ENCODE measurements around the gene ZNF813. TPM values are rescaled to one million over a fixed set of nuclear protein-coding genes. Genes with fewer than 3 reads are reported as not detected.
"Not testable (repeated sequence)": the region's sequence is repeated elsewhere in the genome, so short reads cannot be mapped to it uniquely, and the experiment has no call there.

ZNF813 gene
- total and polyA plus RNA-seq, 2 donors (not counting 1 experiment from before 2014, with no cell fraction given), result 1.2 to 10.8 TPM

DNA sequence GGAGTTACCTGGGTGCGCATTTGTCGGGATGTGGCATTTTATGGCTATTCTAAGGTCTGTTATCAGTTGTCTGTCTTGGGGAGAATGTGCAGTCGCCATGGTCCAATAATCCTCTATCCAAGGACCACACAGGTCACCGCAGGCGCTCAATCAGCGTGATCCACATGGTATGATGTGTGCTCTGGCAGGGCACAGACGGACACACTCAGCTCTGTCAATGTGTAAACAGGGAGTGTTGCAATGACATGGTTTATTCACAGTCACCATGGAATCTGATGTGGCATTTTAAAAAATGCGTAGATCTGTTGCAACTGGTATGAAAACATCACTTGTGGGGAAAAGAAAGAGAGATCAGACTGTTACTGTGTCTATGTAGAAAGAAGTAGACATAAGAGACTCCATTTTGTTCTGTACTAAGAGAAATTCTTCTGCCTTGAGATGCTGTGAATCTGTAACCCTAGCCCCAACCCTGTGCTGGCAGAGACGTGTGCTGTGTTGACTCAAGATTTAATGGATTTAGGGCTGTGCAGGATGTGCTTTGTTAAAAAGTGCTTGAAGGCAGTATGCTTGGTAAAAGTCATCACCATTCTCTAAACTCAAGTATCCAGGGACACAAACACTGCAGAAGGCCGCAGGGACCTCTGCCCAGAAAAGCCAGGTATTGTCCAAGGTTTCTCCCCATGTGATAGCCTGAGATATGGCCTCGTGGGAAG is 29.9 kb downstream of the ZNF813 start:
- POLR2A ChIA-PET; ATAC-seq (ENCODE audit: low read depth); CTCF ChIA-PET; H3K4me3 ChIP-seq (ENCODE audit: control extremely low read depth in 1 of 5, extremely low read depth in 1 of 5, insufficient read depth in 1 of 5, low read depth in 2 of 5, low read length in 4 of 5); H2AFZ ChIP-seq (ENCODE audit: insufficient read depth, low read depth, low read length, poor library complexity, severe bottlenecking); H3K79me2 ChIP-seq (ENCODE audit: control insufficient read depth, insufficient read depth, low read length); H3K27me3 Mint-ChIP-seq; H3K27ac ChIP-seq (ENCODE audit: low read length in 2 of 2); H3K27me3 ChIP-seq (replicated peaks in 1 of 4; ENCODE audit: control extremely low read depth in 1 of 4, control insufficient read depth in 3 of 4, insufficient read depth in 4 of 4, low read length in 3 of 4); H3K36me3 ChIP-seq (replicated peaks in 1 of 2; ENCODE audit: control extremely low read depth in 1 of 2, control insufficient read depth in 1 of 2, extremely low read depth in 1 of 2, insufficient read depth in 2 of 2, low read length in 1 of 2); H3K27ac Mint-ChIP-seq; H3K4me1 Mint-ChIP-seq; H3K4me2 ChIP-seq (replicated peaks; ENCODE audit: low read depth, low read length, poor library complexity, severe bottlenecking); H3K4me1 ChIP-seq (ENCODE audit: control insufficient read depth in 2 of 2, insufficient read depth in 2 of 2, low read length in 2 of 2); H3K4me3 Mint-ChIP-seq; intact Hi-C loops (cut with micrococcal nuclease); H4K20me1 ChIP-seq (ENCODE audit: control insufficient read depth, insufficient read depth, low read length, poor library complexity, severe bottlenecking); DNase-seq; H3K9ac ChIP-seq (ENCODE audit: low read length): not testable (repeated sequence)
- WGBS (ENCODE audit: insufficient coverage), result 75% methylated on average over 4 of the region's 11 CpGs
- H3K9me3 Mint-ChIP-seq (ENCODE audit: insufficient read depth), result peaks cover 28% of the 10 kb centered on the region
- peaks cover 2 to 61% (median 36%) of the 10 kb centered on the region in 3 donors for H3K9me3 ChIP-seq (ENCODE audit: control extremely low read depth in 1 of 3, control insufficient read depth in 2 of 3, insufficient read depth in 1 of 3, low read length in 2 of 3)

DNA sequence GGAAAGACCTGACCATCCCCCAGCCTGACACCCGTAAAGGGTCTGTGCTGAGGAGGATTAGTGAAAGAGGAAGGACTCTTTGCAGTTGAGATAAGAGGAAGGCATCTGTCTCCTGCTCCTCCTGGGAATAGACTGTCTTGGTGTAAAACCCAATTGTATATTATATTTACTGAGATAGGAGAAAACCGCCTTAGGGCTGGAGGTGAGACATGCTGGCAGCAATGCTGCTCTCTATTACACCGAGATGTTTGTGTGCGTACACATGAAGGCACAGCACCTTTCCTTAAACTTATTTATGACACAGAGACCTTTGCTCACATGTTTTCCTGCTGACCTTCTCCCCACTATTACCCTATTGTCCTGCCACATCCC is 30.5 kb downstream of the ZNF813 start:
- H3K27me3 ChIP-seq (replicated peaks in 1 of 4; ENCODE audit: control extremely low read depth in 1 of 4, control insufficient read depth in 3 of 4, insufficient read depth in 4 of 4, low read length in 3 of 4); H4K20me1 ChIP-seq (ENCODE audit: control insufficient read depth, insufficient read depth, low read length, poor library complexity, severe bottlenecking); CTCF ChIA-PET; H3K4me3 ChIP-seq (ENCODE audit: control extremely low read depth in 1 of 5, extremely low read depth in 1 of 5, insufficient read depth in 1 of 5, low read depth in 2 of 5, low read length in 4 of 5); H3K9ac ChIP-seq (ENCODE audit: low read length); H3K27me3 Mint-ChIP-seq; H3K27ac Mint-ChIP-seq; H3K36me3 ChIP-seq (replicated peaks in 1 of 2; ENCODE audit: control extremely low read depth in 1 of 2, control insufficient read depth in 1 of 2, extremely low read depth in 1 of 2, insufficient read depth in 2 of 2, low read length in 1 of 2); ATAC-seq (ENCODE audit: low read depth); intact Hi-C loops (cut with micrococcal nuclease); H3K4me1 ChIP-seq (ENCODE audit: control insufficient read depth in 2 of 2, insufficient read depth in 2 of 2, low read length in 2 of 2); DNase-seq; H3K79me2 ChIP-seq (ENCODE audit: control insufficient read depth, insufficient read depth, low read length); H3K4me1 Mint-ChIP-seq; H3K4me3 Mint-ChIP-seq; H2AFZ ChIP-seq (ENCODE audit: insufficient read depth, low read depth, low read length, poor library complexity, severe bottlenecking); POLR2A ChIA-PET; H3K4me2 ChIP-seq (replicated peaks; ENCODE audit: low read depth, low read length, poor library complexity, severe bottlenecking); H3K27ac ChIP-seq (ENCODE audit: low read length in 2 of 2): not testable (repeated sequence)
- H3K9me3 Mint-ChIP-seq (ENCODE audit: insufficient read depth), result peaks cover 24% of the 10 kb centered on the region
- peaks cover 0 to 59% (median 31%) of the 10 kb centered on the region in 3 donors for H3K9me3 ChIP-seq (ENCODE audit: control extremely low read depth in 1 of 3, control insufficient read depth in 2 of 3, insufficient read depth in 1 of 3, low read length in 2 of 3)
- no CpG with 5 or more reads among the region's 4 CpGs for WGBS (ENCODE audit: insufficient coverage)

DNA sequence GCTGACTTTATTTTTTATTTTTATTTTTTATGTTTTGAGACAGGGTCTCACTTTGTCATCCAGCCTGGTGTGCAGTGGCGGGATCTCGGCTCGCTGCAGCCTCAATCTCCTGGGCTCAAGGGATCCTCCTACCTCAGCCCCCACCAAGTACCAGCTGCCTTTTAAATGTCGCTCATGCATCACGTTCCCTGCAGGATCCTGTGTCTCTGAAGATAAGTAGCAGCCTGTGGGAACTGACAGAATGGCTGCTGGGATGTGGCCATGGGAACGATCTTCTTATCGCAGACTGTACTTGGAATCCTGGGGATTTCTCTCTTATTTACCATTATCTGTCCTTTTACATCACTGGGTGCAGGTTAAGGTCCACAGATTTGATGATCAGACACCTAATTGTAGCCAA is 35.6 kb downstream of the ZNF813 start:
- H3K27me3 Mint-ChIP-seq, result peaks cover 20% of the 10 kb centered on the region
- H3K9me3 Mint-ChIP-seq (ENCODE audit: insufficient read depth), result peaks cover 10% of the 10 kb centered on the region
- H3K4me2 ChIP-seq (replicated peaks; ENCODE audit: low read depth, low read length, poor library complexity, severe bottlenecking); H3K4me3 ChIP-seq (ENCODE audit: control extremely low read depth in 1 of 5, extremely low read depth in 1 of 5, insufficient read depth in 1 of 5, low read depth in 2 of 5, low read length in 4 of 5); H3K79me2 ChIP-seq (ENCODE audit: control insufficient read depth, insufficient read depth, low read length); H4K20me1 ChIP-seq (ENCODE audit: control insufficient read depth, insufficient read depth, low read length, poor library complexity, severe bottlenecking); H3K36me3 ChIP-seq (replicated peaks in 1 of 2; ENCODE audit: control extremely low read depth in 1 of 2, control insufficient read depth in 1 of 2, extremely low read depth in 1 of 2, insufficient read depth in 2 of 2, low read length in 1 of 2); H3K4me1 ChIP-seq (ENCODE audit: control insufficient read depth in 2 of 2, insufficient read depth in 2 of 2, low read length in 2 of 2); POLR2A ChIA-PET; H3K4me1 Mint-ChIP-seq; DNase-seq; ATAC-seq (ENCODE audit: low read depth); CTCF ChIA-PET; H3K4me3 Mint-ChIP-seq; H3K9ac ChIP-seq (ENCODE audit: low read length); H2AFZ ChIP-seq (ENCODE audit: insufficient read depth, low read depth, low read length, poor library complexity, severe bottlenecking); H3K27ac Mint-ChIP-seq; intact Hi-C loops (cut with micrococcal nuclease); H3K27ac ChIP-seq (ENCODE audit: low read length in 2 of 2): not testable (repeated sequence)
- Histone ChIP-seq H3K9me3 (ENCODE audit: control extremely low read depth in 1 of 3, control insufficient read depth in 2 of 3, insufficient read depth in 1 of 3, low read length in 2 of 3) (peaks cover 0 to 38% (median 3%) of the 10 kb centered on the region in 3 donors), H3K27me3 (replicated peaks in 1 of 4; ENCODE audit: control extremely low read depth in 1 of 4, control insufficient read depth in 3 of 4, insufficient read depth in 4 of 4, low read length in 3 of 4) (peaks cover 0 to 18% (median 1%) of the 10 kb centered on the region in 4 experiments)
- WGBS (ENCODE audit: insufficient coverage), result no CpG with 5 or more reads among the region's 7 CpGs

- H3K4me3 Mint-ChIP-seq; H3K4me1 Mint-ChIP-seq; H2AFZ ChIP-seq (ENCODE audit: insufficient read depth, low read depth, low read length, poor library complexity, severe bottlenecking); H3K27ac ChIP-seq (ENCODE audit: low read length in 2 of 2); H3K4me2 ChIP-seq (replicated peaks; ENCODE audit: low read depth, low read length, poor library complexity, severe bottlenecking); H3K4me1 ChIP-seq (ENCODE audit: control insufficient read depth in 2 of 2, insufficient read depth in 2 of 2, low read length in 2 of 2); H3K36me3 ChIP-seq (replicated peaks in 1 of 2; ENCODE audit: control extremely low read depth in 1 of 2, control insufficient read depth in 1 of 2, extremely low read depth in 1 of 2, insufficient read depth in 2 of 2, low read length in 1 of 2); POLR2A ChIA-PET; H3K79me2 ChIP-seq (ENCODE audit: control insufficient read depth, insufficient read depth, low read length); H3K9me3 Mint-ChIP-seq (ENCODE audit: insufficient read depth); intact Hi-C loops (cut with micrococcal nuclease); DNase-seq; H4K20me1 ChIP-seq (ENCODE audit: control insufficient read depth, insufficient read depth, low read length, poor library complexity, severe bottlenecking); CTCF ChIA-PET; H3K27ac Mint-ChIP-seq; H3K4me3 ChIP-seq (ENCODE audit: control extremely low read depth in 1 of 5, extremely low read depth in 1 of 5, insufficient read depth in 1 of 5, low read depth in 2 of 5, low read length in 4 of 5); ATAC-seq (ENCODE audit: low read depth); H3K9ac ChIP-seq (ENCODE audit: low read length): not testable (repeated sequence)
- WGBS (ENCODE audit: insufficient coverage), result no CpG with 5 or more reads among the region's 14 CpGs
- Histone ChIP-seq H3K9me3 (ENCODE audit: control extremely low read depth in 1 of 3, control insufficient read depth in 2 of 3, insufficient read depth in 1 of 3, low read length in 2 of 3) (peaks cover 0 to 31% (median 3%) of the 10 kb centered on the region in 3 donors), H3K27me3 (replicated peaks in 1 of 4; ENCODE audit: control extremely low read depth in 1 of 4, control insufficient read depth in 3 of 4, insufficient read depth in 4 of 4, low read length in 3 of 4) (peaks cover 0 to 18% (median 1%) of the 10 kb centered on the region in 4 experiments)
- H3K27me3 Mint-ChIP-seq, result peaks cover 25% of the 10 kb centered on the region
These were observed 36.3 kb downstream of the ZNF813 start for GRCh38 chr19:53503671-53504364.

All from B cell (primary cell).